Measurements from ENCODE around the gene RPP25L. TPM values are rescaled to one million over a fixed set of nuclear protein-coding genes. Genes with fewer than 3 reads are reported as not detected.

Gene RPP25L
- total and polyA plus RNA-seq, 9 of the 15 experiments (the other 6 are each of a cell fraction or from before 2014, with no cell fraction given): 16.3 to 43.7 (median 29.0) TPM

DNA sequence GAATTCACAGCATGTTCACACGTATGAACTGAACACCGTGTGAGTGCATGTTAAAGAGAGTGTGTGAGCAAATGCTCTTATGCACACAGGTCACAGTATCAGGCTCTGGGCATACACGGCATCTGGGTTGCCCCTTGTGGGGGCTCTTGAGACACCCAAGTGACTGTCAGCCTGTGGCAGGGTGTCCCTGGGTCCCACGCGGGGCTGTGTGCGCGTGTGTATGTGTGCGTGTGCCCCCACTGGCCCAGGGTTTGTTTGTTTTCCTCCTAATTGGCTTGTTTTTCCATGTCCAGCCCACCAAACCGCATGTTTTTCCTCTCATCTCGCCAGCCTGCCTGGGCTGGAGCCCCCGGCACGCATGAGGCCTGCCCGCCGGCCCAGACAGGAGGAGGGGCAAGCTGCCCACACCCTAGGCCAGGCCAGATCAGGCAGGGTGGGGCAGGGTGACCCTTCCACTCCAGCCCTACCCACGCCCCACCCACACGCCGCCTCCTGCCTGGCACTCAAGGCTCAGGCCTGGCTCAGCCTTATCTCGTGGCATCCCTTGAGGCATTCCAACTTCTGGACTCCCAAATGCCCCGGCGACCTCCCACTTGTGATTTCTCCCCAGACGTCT is 51.2 kb downstream of the RPP25L start:
- 0% methylated on average over 16 of the region's 21 CpGs for WGBS (ENCODE audit: insufficient coverage, low coverage, missing lambda C conversion rate)
- Histone ChIP-seq H3K4me1 (replicated peaks in 1 of 2; ENCODE audit: control insufficient read depth in 2 of 2, insufficient read depth in 2 of 2, low read length in 2 of 2) (peaks cover 0 to 3% of the 10 kb centered on the region in 2 experiments; a peak in 2 of 5 replicates), H3K9ac (ENCODE audit: insufficient read depth in 1 of 2, low read depth in 2 of 2, low read length in 2 of 2) (no peak overlapping the region), H3K9me1 (ENCODE audit: control insufficient read depth, insufficient read depth, low read length) (no peaks in the 10 kb centered on the region), H3K4me2 (ENCODE audit: insufficient read depth, low read length) (no peak overlapping the region), H4K20me1 (replicated peaks; ENCODE audit: control insufficient read depth, insufficient read depth, low read length) (no peaks in the 10 kb centered on the region; the same call in 1 of the 2 replicates), H3K36me3 (ENCODE audit: control insufficient read depth, insufficient read depth, low read length) (no peaks in the 10 kb centered on the region), H3K9me3 (replicated peaks; ENCODE audit: control insufficient read depth, insufficient read depth, low read depth, low read length) (no peaks in the 10 kb centered on the region), H3K79me2 (ENCODE audit: control insufficient read depth, insufficient read depth, low read length) (no peaks in the 10 kb centered on the region), H3K4me3 (no peak overlapping the region), H3K27me3 (ENCODE audit: control insufficient read depth in 2 of 2, insufficient read depth in 2 of 2, low read length in 2 of 2) (peaks cover 0 to 40% of the 10 kb centered on the region in 2 experiments; a peak in 4 of 5 replicates), H3K27ac (ENCODE audit: extremely low read depth, low read depth, low read length) (no peak overlapping the region), H2AFZ (ENCODE audit: low read depth, low read length) (no peak overlapping the region)
- in situ Hi-C loops (cut with MboI) (no loop called here), intact Hi-C loops (cut with micrococcal nuclease) (no loop called here)
- ATAC-seq (no peak), DNase-seq (ENCODE audit: extremely low read depth in 1 of 4, low spot score in 3 of 4) (no peak), FAIRE-seq (no peak)
- ChIA-PET POLR2A (no interaction called here), CTCF (ENCODE audit: low intra/inter-chr PET ratio) (no interaction called here)
- TF ChIP-seq ZNF717 (CRISPR knock-in tag; IDR thresholded peaks at IDR 0.05) (no peak), SMC3 (conservative IDR thresholded peaks at IDR 0.05; ENCODE audit: insufficient read depth, low read depth, low read length) (no peak), SMARCE1 (IDR thresholded peaks at IDR 0.05) (no peak), KDM2B (CRISPR knock-in tag; IDR thresholded peaks at IDR 0.05) (no peak)
- TF ChIP-seq, protein P1, sequence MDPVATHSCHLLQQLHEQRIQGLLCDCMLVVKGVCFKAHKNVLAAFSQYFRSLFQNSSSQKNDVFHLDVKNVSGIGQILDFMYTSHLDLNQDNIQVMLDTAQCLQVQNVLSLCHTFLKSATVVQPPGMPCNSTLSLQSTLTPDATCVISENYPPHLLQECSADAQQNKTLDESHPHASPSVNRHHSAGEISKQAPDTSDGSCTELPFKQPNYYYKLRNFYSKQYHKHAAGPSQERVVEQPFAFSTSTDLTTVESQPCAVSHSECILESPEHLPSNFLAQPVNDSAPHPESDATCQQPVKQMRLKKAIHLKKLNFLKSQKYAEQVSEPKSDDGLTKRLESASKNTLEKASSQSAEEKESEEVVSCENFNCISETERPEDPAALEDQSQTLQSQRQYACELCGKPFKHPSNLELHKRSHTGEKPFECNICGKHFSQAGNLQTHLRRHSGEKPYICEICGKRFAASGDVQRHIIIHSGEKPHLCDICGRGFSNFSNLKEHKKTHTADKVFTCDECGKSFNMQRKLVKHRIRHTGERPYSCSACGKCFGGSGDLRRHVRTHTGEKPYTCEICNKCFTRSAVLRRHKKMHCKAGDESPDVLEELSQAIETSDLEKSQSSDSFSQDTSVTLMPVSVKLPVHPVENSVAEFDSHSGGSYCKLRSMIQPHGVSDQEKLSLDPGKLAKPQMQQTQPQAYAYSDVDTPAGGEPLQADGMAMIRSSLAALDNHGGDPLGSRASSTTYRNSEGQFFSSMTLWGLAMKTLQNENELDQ (CRISPR knock-in tag; IDR thresholded peaks at IDR 0.05; ENCODE audit: borderline replicate concordance): no peak
- TF ChIP-seq, protein P2, sequence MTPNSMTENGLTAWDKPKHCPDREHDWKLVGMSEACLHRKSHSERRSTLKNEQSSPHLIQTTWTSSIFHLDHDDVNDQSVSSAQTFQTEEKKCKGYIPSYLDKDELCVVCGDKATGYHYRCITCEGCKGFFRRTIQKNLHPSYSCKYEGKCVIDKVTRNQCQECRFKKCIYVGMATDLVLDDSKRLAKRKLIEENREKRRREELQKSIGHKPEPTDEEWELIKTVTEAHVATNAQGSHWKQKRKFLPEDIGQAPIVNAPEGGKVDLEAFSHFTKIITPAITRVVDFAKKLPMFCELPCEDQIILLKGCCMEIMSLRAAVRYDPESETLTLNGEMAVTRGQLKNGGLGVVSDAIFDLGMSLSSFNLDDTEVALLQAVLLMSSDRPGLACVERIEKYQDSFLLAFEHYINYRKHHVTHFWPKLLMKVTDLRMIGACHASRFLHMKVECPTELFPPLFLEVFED (CRISPR knock-in tag; conservative IDR thresholded peaks at IDR 0.05): no peak
- no TSS peak for BruUV-seq (replicated peaks)

Small RNA genes lying within 50 kb of the gene (small RNA-seq; reads per million reads assigned to genes)
- gene CCL27: not detected

Other genes starting within 250 kb of the RPP25L start
Only the 7 nearest of the 13 such genes appear.
- gene CNTFR, start 22.4 kb downstream of the RPP25L start, total RNA-seq (2014; rRNA removed): not detected in 2 replicates
- not detected in 2 replicates for gene CNTFR, start 22.4 kb downstream of the RPP25L start, total RNA-seq (2014; rRNA removed; fragmentation: Illumina TruSeq; extraction: Trizol)
- gene CNTFR, start 22.4 kb downstream of the RPP25L start, total RNA-seq (2015; rRNA removed; fragmentation: Illumina TruSeq; extraction: Trizol): not detected in 2 replicates
- not detected in 2 replicates for gene CNTFR, start 22.4 kb downstream of the RPP25L start, total RNA-seq (2021)
- not detected in 2 replicates for gene CNTFR, start 22.4 kb downstream of the RPP25L start, polyA plus RNA-seq (2011; rRNA removed)
- not detected in 2 replicates for gene CNTFR, start 22.4 kb downstream of the RPP25L start, polyA plus RNA-seq (2014; fragmentation: Illumina TruSeq; extraction: Trizol)
- gene CNTFR, start 22.4 kb downstream of the RPP25L start, polyA plus RNA-seq (2014; fragmentation: Nextera tagmentation; extraction: Ambion mirVana): not detected
- not detected in 2 replicates for gene CNTFR, start 22.4 kb downstream of the RPP25L start, polyA plus RNA-seq (2014; rRNA removed)
- 50.8 and 74.8 TPM in 2 replicates for gene DCTN3, start 8.4 kb upstream of the RPP25L start, total RNA-seq (2014; rRNA removed)
- gene DCTN3, start 8.4 kb upstream of the RPP25L start, total RNA-seq (2014; rRNA removed; fragmentation: Illumina TruSeq; extraction: Trizol): 30.8 and 31.3 TPM in 2 replicates
- 37.2 and 38.2 TPM in 2 replicates for gene DCTN3, start 8.4 kb upstream of the RPP25L start, total RNA-seq (2015; rRNA removed; fragmentation: Illumina TruSeq; extraction: Trizol)
- gene DCTN3, start 8.4 kb upstream of the RPP25L start, total RNA-seq (2021): 51.0 and 53.4 TPM in 2 replicates
- 44.5 and 76.3 TPM in 2 replicates for gene DCTN3, start 8.4 kb upstream of the RPP25L start, polyA plus RNA-seq (2011; rRNA removed)
- gene DCTN3, start 8.4 kb upstream of the RPP25L start, polyA plus RNA-seq (2014; fragmentation: Illumina TruSeq; extraction: Trizol): 41.9 and 47.0 TPM in 2 replicates
- 10 to 100 TPM; 11.0 to 26.2 TPM for gene DCTN3, start 8.4 kb upstream of the RPP25L start, polyA plus RNA-seq (2014; fragmentation: Nextera tagmentation; extraction: Ambion mirVana)
- gene DCTN3, start 8.4 kb upstream of the RPP25L start, polyA plus RNA-seq (2014; rRNA removed): 45.1 and 49.2 TPM in 2 replicates
- not detected in 2 replicates for gene ARID3C, start 17.0 kb upstream of the RPP25L start, total RNA-seq (2014; rRNA removed)
- gene ARID3C, start 17.0 kb upstream of the RPP25L start, total RNA-seq (2014; rRNA removed; fragmentation: Illumina TruSeq; extraction: Trizol): not detected in 2 replicates
- not detected in 2 replicates for gene ARID3C, start 17.0 kb upstream of the RPP25L start, total RNA-seq (2015; rRNA removed; fragmentation: Illumina TruSeq; extraction: Trizol)
- gene ARID3C, start 17.0 kb upstream of the RPP25L start, total RNA-seq (2021): not detected in 2 replicates
- not detected in 2 replicates for gene ARID3C, start 17.0 kb upstream of the RPP25L start, polyA plus RNA-seq (2011; rRNA removed)
- gene ARID3C, start 17.0 kb upstream of the RPP25L start, polyA plus RNA-seq (2014; fragmentation: Illumina TruSeq; extraction: Trizol): not detected in 2 replicates
- gene ARID3C, start 17.0 kb upstream of the RPP25L start, polyA plus RNA-seq (2014; fragmentation: Nextera tagmentation; extraction: Ambion mirVana): not detected
- gene ARID3C, start 17.0 kb upstream of the RPP25L start, polyA plus RNA-seq (2014; rRNA removed): not detected in 2 replicates
- 43.0 and 57.5 TPM in 2 replicates for gene SIGMAR1, start 25.7 kb upstream of the RPP25L start, total RNA-seq (2014; rRNA removed)
- gene SIGMAR1, start 25.7 kb upstream of the RPP25L start, total RNA-seq (2014; rRNA removed; fragmentation: Illumina TruSeq; extraction: Trizol): 31.4 and 33.5 TPM in 2 replicates
- 29.9 and 31.2 TPM in 2 replicates for gene SIGMAR1, start 25.7 kb upstream of the RPP25L start, total RNA-seq (2015; rRNA removed; fragmentation: Illumina TruSeq; extraction: Trizol)
- 50.4 and 55.8 TPM in 2 replicates for gene SIGMAR1, start 25.7 kb upstream of the RPP25L start, total RNA-seq (2021)
- gene SIGMAR1, start 25.7 kb upstream of the RPP25L start, polyA plus RNA-seq (2011; rRNA removed): 22.1 and 35.2 TPM in 2 replicates
- 75.2 and 80.0 TPM in 2 replicates for gene SIGMAR1, start 25.7 kb upstream of the RPP25L start, polyA plus RNA-seq (2014; fragmentation: Illumina TruSeq; extraction: Trizol)
- 10 to 100 TPM in 1 of 2 experiments, 1 to 10 TPM in 1; 6.9 to 16.4 TPM for gene SIGMAR1, start 25.7 kb upstream of the RPP25L start, polyA plus RNA-seq (2014; fragmentation: Nextera tagmentation; extraction: Ambion mirVana)
- gene SIGMAR1, start 25.7 kb upstream of the RPP25L start, polyA plus RNA-seq (2014; rRNA removed): 56.6 and 57.5 TPM in 2 replicates
- 15.6 and 16.6 TPM in 2 replicates for gene GALT, start 34.6 kb upstream of the RPP25L start, total RNA-seq (2014; rRNA removed)
- gene GALT, start 34.6 kb upstream of the RPP25L start, total RNA-seq (2014; rRNA removed; fragmentation: Illumina TruSeq; extraction: Trizol): 4.4 and 7.3 TPM in 2 replicates
- gene GALT, start 34.6 kb upstream of the RPP25L start, total RNA-seq (2015; rRNA removed; fragmentation: Illumina TruSeq; extraction: Trizol): 10.5 and 11.8 TPM in 2 replicates
- 19.9 and 21.3 TPM in 2 replicates for gene GALT, start 34.6 kb upstream of the RPP25L start, total RNA-seq (2021)
- gene GALT, start 34.6 kb upstream of the RPP25L start, polyA plus RNA-seq (2011; rRNA removed): 12.7 and 22.5 TPM in 2 replicates
- gene GALT, start 34.6 kb upstream of the RPP25L start, polyA plus RNA-seq (2014; fragmentation: Illumina TruSeq; extraction: Trizol): 17.0 TPM in 2 replicates
- 10 to 100 TPM; 15.0 to 29.2 TPM for gene GALT, start 34.6 kb upstream of the RPP25L start, polyA plus RNA-seq (2014; fragmentation: Nextera tagmentation; extraction: Ambion mirVana)
- gene GALT, start 34.6 kb upstream of the RPP25L start, polyA plus RNA-seq (2014; rRNA removed): 21.1 and 21.6 TPM in 2 replicates
- 2.1 and 3.1 TPM in 2 replicates for gene IL11RA, start 40.1 kb upstream of the RPP25L start, total RNA-seq (2014; rRNA removed)
- 1.7 and 2.0 TPM in 2 replicates for gene IL11RA, start 40.1 kb upstream of the RPP25L start, total RNA-seq (2014; rRNA removed; fragmentation: Illumina TruSeq; extraction: Trizol)
- 1.7 and 3.1 TPM in 2 replicates for gene IL11RA, start 40.1 kb upstream of the RPP25L start, total RNA-seq (2015; rRNA removed; fragmentation: Illumina TruSeq; extraction: Trizol)
- gene IL11RA, start 40.1 kb upstream of the RPP25L start, total RNA-seq (2021): 4.0 and 4.3 TPM in 2 replicates
- gene IL11RA, start 40.1 kb upstream of the RPP25L start, polyA plus RNA-seq (2011; rRNA removed): 4.3 and 5.6 TPM in 2 replicates
- gene IL11RA, start 40.1 kb upstream of the RPP25L start, polyA plus RNA-seq (2014; fragmentation: Illumina TruSeq; extraction: Trizol): 2.5 and 2.8 TPM in 2 replicates
- under 1 TPM; 0.11 to 0.36 TPM for gene IL11RA, start 40.1 kb upstream of the RPP25L start, polyA plus RNA-seq (2014; fragmentation: Nextera tagmentation; extraction: Ambion mirVana)
- 5.8 and 5.9 TPM in 2 replicates for gene IL11RA, start 40.1 kb upstream of the RPP25L start, polyA plus RNA-seq (2014; rRNA removed)
- 0.49 TPM in 1 of 2 replicates, not detected in the other for gene CCL27, start 50.6 kb upstream of the RPP25L start, total RNA-seq (2014; rRNA removed)
- gene CCL27, start 50.6 kb upstream of the RPP25L start, total RNA-seq (2014; rRNA removed; fragmentation: Illumina TruSeq; extraction: Trizol): not detected in 2 replicates
- gene CCL27, start 50.6 kb upstream of the RPP25L start, total RNA-seq (2015; rRNA removed; fragmentation: Illumina TruSeq; extraction: Trizol): not detected in 2 replicates
- 0.20 TPM in 1 of 2 replicates, not detected in the other for gene CCL27, start 50.6 kb upstream of the RPP25L start, total RNA-seq (2021)
- 0.30 TPM in 1 of 2 replicates, not detected in the other for gene CCL27, start 50.6 kb upstream of the RPP25L start, polyA plus RNA-seq (2011; rRNA removed)
- 0.34 TPM in 1 of 2 replicates, not detected in the other for gene CCL27, start 50.6 kb upstream of the RPP25L start, polyA plus RNA-seq (2014; fragmentation: Illumina TruSeq; extraction: Trizol)
- under 1 TPM in 1 of 2 experiments, not detected in 1; 0.10 TPM for gene CCL27, start 50.6 kb upstream of the RPP25L start, polyA plus RNA-seq (2014; fragmentation: Nextera tagmentation; extraction: Ambion mirVana)
- 0.30 and 0.53 TPM in 2 replicates for gene CCL27, start 50.6 kb upstream of the RPP25L start, polyA plus RNA-seq (2014; rRNA removed)

All from K562 (cell line).